SK-N-SH (cell line): ENCODE data around the gene MINDY1. TPM values are rescaled to one million over a fixed set of nuclear protein-coding genes. Genes with fewer than 3 reads are reported as not detected.

ENCODE experiments used
- CTCF ChIA-PET: fragments of 300-600, 350-600 bp; formaldehyde crosslinking; extraction: SDS; loops from one replicate; lab custom pipeline; 2021; lab: Yijun Ruan, JAX
- POLR2A ChIA-PET: fragments of 350-600 bp; sonication (Branson Sonifier 250); formaldehyde crosslinking; extraction: SDS; loops from one replicate; lab custom pipeline; 2020; ENCODE audit warnings: antibody characterized with exemption, inconsistent platforms; lab: Yijun Ruan, JAX
- DNase-seq: peaks from one replicate; pipeline ENCODE4 v3.0.0; 2012
- H2AFZ ChIP-seq: fragments of 200-600 bp; sonication (generic); 2 replicates; pipeline ENCODE4 v1.8.1; 2016; ENCODE audit warnings: antibody characterized with exemption, mild to moderate bottlenecking, low read depth
- H3F3A ChIP-seq: fragments of 200-600 bp; sonication (generic); replicated peaks from 2 replicates; pipeline ENCODE3; 2016; ENCODE audit warnings: antibody characterized with exemption, mild to moderate bottlenecking; ENCODE audit not compliant: insufficient read depth
- H3K27ac ChIP-seq, 2 experiments: fragments of 200-500 bp in 1 of 2; fragments of 200-600 bp in 1 of 2; sonication (Bioruptor generic) in 1 of 2; sonication (generic), shearing (Covaris generic) in 1 of 2; 2 replicates each; pipeline versions ENCODE4 v1.5.1 to v1.6.1; 2014 to 2016; ENCODE audit warnings: low read depth in 2 of 2, inconsistent platforms in 1 of 2, low read length in 1 of 2, mild to moderate bottlenecking in 1 of 2, mixed read lengths in 1 of 2
- H3K27me3 ChIP-seq: fragments of 200-600 bp; sonication (generic), shearing (Covaris generic); 2 replicates; pipeline ENCODE4 v1.6.1; 2016; ENCODE audit warnings: mixed run types; ENCODE audit not compliant: insufficient read depth
- H3K36me3 ChIP-seq, 2 experiments: fragments of 200-500 bp in 1 of 2; fragments of 200-600 bp in 1 of 2; sonication (Bioruptor generic) in 1 of 2; sonication (generic) in 1 of 2; replicated peaks in 1 of 2; 2 replicates each; pipeline versions ENCODE3 to v1.5.1; 2014 to 2016; ENCODE audit warnings: low read length in 1 of 2, mild to moderate bottlenecking in 1 of 2; ENCODE audit not compliant: insufficient read depth in 2 of 2, control insufficient read depth in 1 of 2
- H3K4me1 ChIP-seq, 2 experiments: fragments of 200-500 bp in 1 of 2; fragments of 200-600 bp in 1 of 2; sonication (Bioruptor generic) in 1 of 2; sonication (generic), shearing (Covaris generic) in 1 of 2; 2 replicates each; pipeline versions ENCODE4 v1.5.1 to v1.6.1; 2014 to 2016; ENCODE audit warnings: low read depth in 1 of 2, low read length in 1 of 2, mixed run types in 1 of 2; ENCODE audit not compliant: insufficient read depth in 2 of 2, control insufficient read depth in 1 of 2
- H3K4me2 ChIP-seq: fragments of 200-600 bp; sonication (generic), shearing (Covaris generic); 2 replicates; pipeline ENCODE4 v1.6.1; 2017; ENCODE audit warnings: mixed run types
- H3K4me3 ChIP-seq, 2 experiments: fragments of 200-500 bp in 1 of 2; fragments of 200-600 bp in 1 of 2; sonication (Bioruptor generic) in 1 of 2; sonication (generic), shearing (Covaris generic) in 1 of 2; 2 replicates each; pipeline versions ENCODE4 v1.5.1 to v1.8.1; 2014 to 2016; ENCODE audit warnings: low read depth in 2 of 2, inconsistent platforms in 1 of 2, low read length in 1 of 2, mild to moderate bottlenecking in 1 of 2, mixed read lengths in 1 of 2, moderate library complexity in 1 of 2
- H3K79me2 ChIP-seq: fragments of 200-600 bp; sonication (generic); 2 replicates; pipeline ENCODE4 v1.8.1; 2017; ENCODE audit warnings: mild to moderate bottlenecking; ENCODE audit not compliant: insufficient read depth
- H3K9ac ChIP-seq: fragments of 200-600 bp; sonication (generic); 2 replicates; pipeline ENCODE4 v1.6.1; 2017; ENCODE audit warnings: mixed run types
- H3K9me2 ChIP-seq: fragments of 200-600 bp; sonication (generic); 2 replicates; pipeline ENCODE4 v1.6.1; 2017; ENCODE audit warnings: mixed run types
- H3K9me3 ChIP-seq: fragments of 200-600 bp; sonication (generic); 2 replicates; pipeline ENCODE4 v1.6.1; 2017; ENCODE audit warnings: mixed run types, mild to moderate bottlenecking, moderate library complexity
- H4K20me1 ChIP-seq: fragments of 200-600 bp; sonication (generic); 2 replicates; pipeline ENCODE4 v1.6.1; 2017; ENCODE audit warnings: mild to moderate bottlenecking, mixed run types; ENCODE audit not compliant: insufficient read depth
- CTCF ChIP-seq: fragments of 200-600 bp; sonication (generic); IDR thresholded peaks from 2 replicates; pipeline ENCODE4 v1.6.1; 2017; ENCODE audit warnings: antibody characterized with exemption, mild to moderate bottlenecking, moderate library complexity
- ELF1 ChIP-seq: IDR thresholded peaks from 2 replicates; pipeline ENCODE4 v1.4.0; 2012
- EZH2phosphoT487 ChIP-seq: fragments of 200-600 bp; sonication (generic); IDR thresholded peaks from 2 replicates; pipeline ENCODE4 v1.6.1; 2017; ENCODE audit warnings: low read depth, mixed run types, mild to moderate bottlenecking, antibody characterized with exemption, moderate library complexity, borderline replicate concordance
- FOSL2 ChIP-seq: IDR thresholded peaks from 2 replicates; pipeline ENCODE4 v1.4.0; 2012; ENCODE audit warnings: low read depth, mild to moderate bottlenecking, moderate library complexity, borderline replicate concordance
- FOXM1 ChIP-seq: IDR thresholded peaks from 2 replicates; pipeline ENCODE4 v1.4.0; 2012; ENCODE audit warnings: low read depth, mild to moderate bottlenecking
- MAX ChIP-seq: IDR thresholded peaks from 2 replicates; pipeline ENCODE4 v1.4.0; 2012; ENCODE audit warnings: low read depth
- MEF2A ChIP-seq: IDR thresholded peaks from 2 replicates; pipeline ENCODE4 v1.4.0; 2012; ENCODE audit warnings: low read depth, borderline replicate concordance
- NFIC ChIP-seq: IDR thresholded peaks from 2 replicates; pipeline ENCODE4 v1.4.0; 2012; ENCODE audit warnings: borderline replicate concordance
- NRF1 ChIP-seq: IDR thresholded peaks from 2 replicates; pipeline ENCODE4 v1.6.1; 2012; ENCODE audit warnings: low read depth, mild to moderate bottlenecking, low read length
- RCOR1 ChIP-seq: fragments of 150-350 bp; IDR thresholded peaks from 2 replicates; pipeline ENCODE4 v1.6.1; 2017; ENCODE audit warnings: antibody characterized with exemption, low read length
- SIN3A ChIP-seq: IDR thresholded peaks from 2 replicates; pipeline ENCODE4 v1.6.1; 2012; ENCODE audit warnings: low read depth, mild to moderate bottlenecking, low read length, moderate library complexity, borderline replicate concordance
- TAF1 ChIP-seq: IDR thresholded peaks from 2 replicates; pipeline ENCODE4 v1.6.1; 2012; ENCODE audit warnings: low read depth, mild to moderate bottlenecking, low read length, moderate library complexity, borderline replicate concordance
- TCF12 ChIP-seq: IDR thresholded peaks from 2 replicates; pipeline ENCODE4 v1.4.0; 2012
- USF2 ChIP-seq: fragments of 150-350 bp; IDR thresholded peaks from 2 replicates; pipeline ENCODE4 v1.6.1; 2017; ENCODE audit warnings: antibody characterized with exemption, low read length, low read depth, borderline replicate concordance
- WGBS: methylation state at CpG from one replicate; pipeline ENCODE4 v1.1.6; 2017; ENCODE audit warnings: low lambda C conversion rate; 5-methylcytosine and 5-hydroxymethylcytosine counted together
- polyA plus RNA-seq, 3 experiments: library from polyadenylated mRNA; depleted of rRNA; stranded (reverse); fragments of >200 nt; gene quantifications; 2 replicates each; pipeline ENCODE4 v1.2.3, GENCODE V29; 2012

Gene MINDY1
- polyA plus RNA-seq, 1 of the 3 experiments (the other 2 are of a cell fraction), result 6.0 TPM

GRCh38 chr1:150968491-150968890 lies 38.2 kb downstream of the MINDY1 start:
- Histone ChIP-seq H3K9me3 (no peaks in the 10 kb centered on the region), H3K4me2 (no peak overlapping the region), H3K4me3 (no peak overlapping the region), H3K36me3 (peaks cover 46 to 55% of the 10 kb centered on the region in 2 experiments), H3F3A (peaks cover 20% of the 10 kb centered on the region), H3K4me1 (peaks cover 21 to 30% of the 10 kb centered on the region in 2 experiments), H3K27ac (no peak overlapping the region), H4K20me1 (peaks cover 51% of the 10 kb centered on the region), H2AFZ (no peak overlapping the region), H3K27me3 (no peaks in the 10 kb centered on the region), H3K79me2 (peaks cover 64% of the 10 kb centered on the region), H3K9ac (no peak overlapping the region), H3K9me2 (no peaks in the 10 kb centered on the region)
- CTCF ChIA-PET, result interaction anchor here (1.8 kb wide), 1 partner anchor 12 kb away, joined by 6 read pairs; no protein-coding TSS in a partner anchor
- no peak for TF ChIP-seq MAX
- no peak for TF ChIP-seq MEF2A
- TF ChIP-seq NFIC, result no peak
- no peak for TF ChIP-seq RCOR1
- no peak for TF ChIP-seq SIN3A
- no peak for TF ChIP-seq ELF1
- no peak for TF ChIP-seq FOXM1
- DNase-seq, result no peak
- WGBS, result 95% methylated on average over 4 of the region's 4 CpGs
- POLR2A ChIA-PET, result no interaction called here

- Histone ChIP-seq H3K27me3 (no peaks in the 10 kb centered on the region), H3K9me2 (no peaks in the 10 kb centered on the region), H3K27ac (no peak overlapping the region), H3K79me2 (peaks cover 58% of the 10 kb centered on the region), H3K36me3 (peaks cover 49 to 60% of the 10 kb centered on the region in 2 experiments), H3K4me1 (peaks cover 18 to 24% of the 10 kb centered on the region in 2 experiments), H3K4me3 (no peak overlapping the region), H3K4me2 (no peak overlapping the region), H2AFZ (no peak overlapping the region), H4K20me1 (peaks cover 46% of the 10 kb centered on the region), H3K9ac (no peak overlapping the region), H3F3A (peaks cover 20% of the 10 kb centered on the region), H3K9me3 (no peaks in the 10 kb centered on the region)
- 94% methylated on average over 13 of the region's 13 CpGs for WGBS
- no peak for DNase-seq
- POLR2A ChIA-PET, result no interaction called here
- TF ChIP-seq USF2 (no peak), NRF1 (no peak), MAX (no peak), MEF2A (no peak)
- CTCF ChIA-PET, result interaction anchor here (1.2 to 1.8 kb wide), 2 partner anchors 12 to 13 kb away, joined by 3 to 6 read pairs; no protein-coding TSS in a partner anchor
Observed at GRCh38 chr1:150967936-150968335, 38.8 kb downstream of the MINDY1 start.

GRCh38 chr1:150966011-150966410 lies 40.7 kb downstream of the MINDY1 start:
- no peak overlapping the region for H3K9ac ChIP-seq
- DNase-seq, result no peak
- no peak overlapping the region for H3K4me2 ChIP-seq
- H3K4me1 ChIP-seq, result peaks cover 0 to 5% of the 10 kb centered on the region in 2 experiments; a peak in 1 of 4 replicates
- no peaks in the 10 kb centered on the region for H3K9me3 ChIP-seq
- H3K36me3 ChIP-seq, result peaks cover 64 to 69% of the 10 kb centered on the region in 2 experiments
- H3K27me3 ChIP-seq, result no peaks in the 10 kb centered on the region
- H3F3A ChIP-seq, result peaks cover 20% of the 10 kb centered on the region
- H3K27ac ChIP-seq, result no peak overlapping the region
- POLR2A ChIA-PET, result interaction anchor here (0.6 to 1.4 kb wide), 3 partner anchors 9 to 40 kb away, joined by 3 to 4 read pairs (median 3); partner anchors contain the start of gene CERS2
- CTCF ChIA-PET, result interaction anchor here (1.1 to 1.2 kb wide), 3 partner anchors 17 to 30 kb away, joined by 3 to 5 read pairs (median 3); no protein-coding TSS in a partner anchor
- no peak overlapping the region for H3K4me3 ChIP-seq
- WGBS, result 77% methylated on average over 6 of the region's 6 CpGs
- no peaks in the 10 kb centered on the region for H3K9me2 ChIP-seq
- H4K20me1 ChIP-seq, result peaks cover 27% of the 10 kb centered on the region
- H3K79me2 ChIP-seq, result peaks cover 39% of the 10 kb centered on the region
- H2AFZ ChIP-seq, result no peak overlapping the region
- TF ChIP-seq TAF1, result no peak
- no peak for TF ChIP-seq FOSL2
- no peak for TF ChIP-seq SIN3A
- no peak for TF ChIP-seq CTCF
- TF ChIP-seq MAX, result no peak
- no peak for TF ChIP-seq EZH2phosphoT487
- no peak for TF ChIP-seq TCF12
